CD4-positive, CD25-positive, alpha-beta regulatory T cell (primary cell): ENCODE data around the gene CA12. TPM values are rescaled to one million over a fixed set of nuclear protein-coding genes. Genes with fewer than 3 reads are reported as not detected.
A peak's percentile ranks its signal among the peaks of the same experiment; 100 is the strongest.

ENCODE experiments used
- ATAC-seq, 2 donors: fragments of 150-1000 bp; cut with Tn5 transposase; one replicate each; pipeline ENCODE4 v1.10.0; 2021; ENCODE audit warnings: low read depth in 2 of 2, moderate number of reproducible peaks in 2 of 2, moderate library complexity in 1 of 2
- DNase-seq, 3 donors: peaks; one replicate each; pipeline versions ENCODE4 v3.0.0 to v3.0.0-alpha.2; 2012 to 2022; ENCODE audit warnings: mixed read lengths in 1 of 3
- H3K27ac ChIP-seq: one replicate; pipeline ENCODE4 v1.7.0; 2013; ENCODE audit warnings: mild to moderate bottlenecking, low read length; ENCODE audit not compliant: insufficient read depth, poor library complexity, severe bottlenecking
- H3K27me3 ChIP-seq: one replicate; pipeline ENCODE4 v1.7.0; 2013; ENCODE audit warnings: low read length; ENCODE audit not compliant: control insufficient read depth, insufficient read depth
- H3K36me3 ChIP-seq: one replicate; pipeline ENCODE4 v1.7.0; 2013; ENCODE audit warnings: mild to moderate bottlenecking, low read length, moderate library complexity; ENCODE audit not compliant: control insufficient read depth, insufficient read depth
- H3K4me1 ChIP-seq: 2 replicates; pipeline ENCODE4 v1.7.0; 2013; ENCODE audit warnings: mild to moderate bottlenecking, low read length; ENCODE audit not compliant: insufficient read depth, control insufficient read depth, poor library complexity, severe bottlenecking
- H3K4me3 ChIP-seq: one replicate; pipeline ENCODE4 v1.7.0; 2013; ENCODE audit warnings: low read depth, mild to moderate bottlenecking, low read length, moderate library complexity
- H3K9me3 ChIP-seq, 2 experiments: 1 replicate in 1 of 2; 2 replicates in 1 of 2; pipeline ENCODE4 v1.7.0; 2013; ENCODE audit warnings: low read length in 2 of 2, mild to moderate bottlenecking in 1 of 2, moderate library complexity in 1 of 2; ENCODE audit not compliant: control insufficient read depth in 2 of 2
- H3K27ac Mint-ChIP-seq, 3 donors: one replicate each; pipeline ENCODE4 v1.8.0; 2020 to 2022; ENCODE audit warnings: mild to moderate bottlenecking in 3 of 3, mixed read lengths in 3 of 3, moderate library complexity in 2 of 3
- H3K27me3 Mint-ChIP-seq: one replicate; pipeline ENCODE4 v1.8.0; 2022; ENCODE audit warnings: mild to moderate bottlenecking, mixed read lengths
- H3K36me3 Mint-ChIP-seq: one replicate; pipeline ENCODE4 v1.8.0; 2020; ENCODE audit warnings: mixed read lengths
- H3K4me1 Mint-ChIP-seq, 4 donors: one replicate each; pipeline ENCODE4 v1.8.0; 2020 to 2022; ENCODE audit warnings: mixed read lengths in 4 of 4, mild to moderate bottlenecking in 1 of 4
- H3K4me3 Mint-ChIP-seq, 4 donors: one replicate each; pipeline ENCODE4 v1.8.0; 2020 to 2022; ENCODE audit warnings: mild to moderate bottlenecking in 4 of 4, mixed read lengths in 4 of 4, moderate library complexity in 3 of 4
- H3K9me3 Mint-ChIP-seq, 7 donors: one replicate each; pipeline ENCODE4 v1.8.0; 2020 to 2022; ENCODE audit warnings: mixed read lengths in 7 of 7, mild to moderate bottlenecking in 3 of 7, moderate library complexity in 2 of 7
- polyA plus RNA-seq, 4 donors: library from polyadenylated mRNA; unstranded; fragments of 300-500 nt; fragmentation: Illumina TruSeq; gene quantifications; one replicate each; pipeline ENCODE4 v1.2.3, GENCODE V29; 2021
- total RNA-seq: library from RNA; stranded (reverse); gene quantifications from one replicate; pipeline ENCODE4 v1.2.3, GENCODE V29; 2022

The CA12 gene
- total and polyA plus RNA-seq, 5 donors from 2014 or later, result not detected

DNA sequence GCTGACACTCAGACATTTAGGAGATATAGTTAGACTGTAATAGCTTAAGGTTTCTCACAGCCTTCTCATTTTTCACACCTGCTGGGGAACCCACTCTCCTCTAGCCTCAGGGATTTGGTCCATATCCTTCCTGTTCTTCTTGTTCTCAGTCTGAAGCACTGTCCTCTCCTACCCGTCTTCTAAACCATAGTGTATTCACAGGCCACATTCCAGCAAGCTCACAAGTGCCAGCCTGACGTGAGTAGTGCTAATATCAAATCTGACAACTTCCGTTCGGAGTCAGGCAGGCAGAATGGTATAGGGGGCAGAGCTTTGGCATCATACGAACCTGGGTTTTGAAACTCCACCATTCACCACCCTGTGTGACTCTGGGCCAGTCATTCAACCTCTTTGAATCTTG is 6.9 kb upstream of the CA12 start:
- Mint-ChIP-seq H3K27ac (no peak overlapping the region), H3K4me3 (no peak overlapping the region), H3K4me1 (peaks cover 0 to 2% (median under 1%) of the 10 kb centered on the region in 4 donors), H3K9me3 (peaks cover 0 to 3% (median 0%) of the 10 kb centered on the region in 7 donors), H3K36me3 (no peaks in the 10 kb centered on the region), H3K27me3 (peaks cover 82% of the 10 kb centered on the region)
- H3K9me3 ChIP-seq, result no peaks in the 10 kb centered on the region
- H3K36me3 ChIP-seq, result no peaks in the 10 kb centered on the region
- H3K4me1 ChIP-seq, result no peaks in the 10 kb centered on the region
- DNase-seq (no peak), ATAC-seq (no peak)
- H3K27ac ChIP-seq, result no peak overlapping the region
- no peak overlapping the region for H3K4me3 ChIP-seq
- peaks cover 23% of the 10 kb centered on the region for H3K27me3 ChIP-seq

DNA sequence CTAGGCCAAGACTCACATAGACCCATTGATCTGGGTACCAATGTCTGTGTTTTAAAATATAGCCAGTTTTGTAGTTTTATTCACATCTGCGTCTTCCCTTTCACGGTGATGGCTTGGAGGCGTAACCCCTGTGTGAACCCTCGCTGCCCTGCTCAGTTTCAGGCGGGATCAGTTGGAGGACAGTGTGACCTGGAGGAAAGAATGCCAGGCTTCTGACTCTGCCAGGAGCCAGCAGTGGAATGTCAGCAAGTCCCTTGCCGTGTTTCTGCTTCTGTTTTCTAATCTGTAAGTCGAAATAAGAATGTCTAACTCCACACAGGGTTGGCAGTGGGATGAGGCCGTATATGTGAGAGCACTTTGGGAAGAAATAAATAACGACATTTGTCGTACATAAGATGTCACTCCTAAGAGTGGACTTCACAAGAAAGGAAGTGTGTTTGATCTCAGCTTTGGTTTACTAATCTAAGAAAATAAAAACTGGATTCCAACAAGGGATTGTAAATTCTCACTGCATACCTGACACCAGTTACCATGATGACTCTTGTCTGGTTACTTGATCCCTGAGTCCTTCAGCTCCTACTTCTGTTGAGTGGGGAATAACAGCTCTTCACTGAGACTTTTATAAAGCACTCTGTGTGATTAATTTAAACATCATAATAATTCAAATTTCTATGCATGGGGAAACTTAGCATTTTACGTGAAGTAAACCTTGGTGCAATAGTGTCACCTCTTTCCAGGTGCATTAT is 6.3 kb upstream of the CA12 start:
- Mint-ChIP-seq H3K4me1 (peaks cover 0 to 2% (median under 1%) of the 10 kb centered on the region in 4 donors), H3K27ac (no peak overlapping the region), H3K4me3 (no peak overlapping the region), H3K27me3 (peaks cover 88% of the 10 kb centered on the region), H3K36me3 (no peaks in the 10 kb centered on the region), H3K9me3 (peaks cover 0 to 3% (median 0%) of the 10 kb centered on the region in 7 donors)
- DNase-seq (no peak), ATAC-seq (no peak)
- H3K36me3 ChIP-seq, result no peaks in the 10 kb centered on the region
- no peaks in the 10 kb centered on the region for H3K4me1 ChIP-seq
- no peak overlapping the region for H3K4me3 ChIP-seq
- H3K27ac ChIP-seq, result no peak overlapping the region
- H3K27me3 ChIP-seq, result peaks cover 26% of the 10 kb centered on the region
- no peaks in the 10 kb centered on the region for H3K9me3 ChIP-seq

DNA sequence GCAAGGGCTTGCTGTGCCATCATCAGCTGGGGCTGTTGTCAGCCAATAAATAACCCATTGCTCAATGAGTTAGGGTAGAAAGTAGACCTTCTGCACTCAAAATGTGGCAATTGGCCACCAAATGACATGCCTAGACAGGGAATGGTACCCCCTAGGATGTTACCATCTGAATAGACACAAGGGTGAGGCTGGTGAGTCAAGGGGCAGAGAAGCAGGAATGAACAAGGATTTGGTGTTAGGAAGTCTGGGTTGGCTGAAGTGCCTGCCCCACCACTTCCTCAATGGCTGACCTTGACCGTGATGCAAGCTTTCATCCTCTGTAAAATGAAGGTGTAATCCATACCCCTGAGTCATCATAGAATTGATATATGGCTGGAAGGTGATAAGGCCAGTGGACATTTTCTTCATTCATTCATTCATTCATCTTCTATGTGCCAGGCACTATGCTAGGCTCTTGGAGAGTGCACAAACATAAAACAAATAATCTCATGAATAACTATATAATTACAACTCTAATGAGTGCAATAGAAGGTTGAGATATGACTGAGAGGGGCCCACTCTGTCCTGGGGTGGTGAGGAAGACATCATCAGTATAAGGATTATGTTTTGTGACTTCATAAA is 4.4 kb upstream of the CA12 start:
- no peak overlapping the region for H3K27ac Mint-ChIP-seq
- Histone ChIP-seq H3K4me3 (no peak overlapping the region), H3K36me3 (no peaks in the 10 kb centered on the region), H3K27me3 (peaks cover 27% of the 10 kb centered on the region), H3K9me3 (no peaks in the 10 kb centered on the region), H3K4me1 (peaks cover 7% of the 10 kb centered on the region), H3K27ac (no peak overlapping the region)
- H3K4me1 Mint-ChIP-seq, result peaks cover 0 to 10% (median 0%) of the 10 kb centered on the region in 4 donors
- H3K36me3 Mint-ChIP-seq, result no peaks in the 10 kb centered on the region
- no peak overlapping the region for H3K4me3 Mint-ChIP-seq
- peaks cover 82% of the 10 kb centered on the region for H3K27me3 Mint-ChIP-seq
- ATAC-seq (no peak), DNase-seq (no peak)
- H3K9me3 Mint-ChIP-seq, result peaks cover 0 to 2% (median 0%) of the 10 kb centered on the region in 7 donors

DNA sequence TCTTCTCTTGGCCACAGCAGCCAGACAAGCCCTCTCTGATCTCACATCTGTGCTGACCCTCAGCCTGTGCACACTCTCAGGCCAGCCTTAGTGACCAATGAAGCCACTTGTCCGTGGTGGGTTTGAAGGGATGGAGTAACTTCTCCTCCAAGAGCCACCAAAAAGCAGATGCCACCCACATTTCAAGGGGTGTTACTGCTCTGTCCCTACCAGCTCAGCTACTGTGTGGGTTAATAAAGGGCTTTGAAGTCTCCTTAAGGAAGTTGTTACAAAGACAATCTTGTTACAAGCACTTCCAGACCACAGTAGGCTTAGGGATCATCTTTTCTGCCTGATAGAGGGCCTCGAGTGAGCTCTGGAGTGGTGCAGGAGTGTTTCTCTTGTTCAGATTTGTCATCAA is 3.3 kb upstream of the CA12 start:
- Histone ChIP-seq H3K9me3 (no peaks in the 10 kb centered on the region), H3K27me3 (peaks cover 33% of the 10 kb centered on the region), H3K4me3 (no peak overlapping the region), H3K27ac (no peak overlapping the region), H3K36me3 (no peaks in the 10 kb centered on the region), H3K4me1 (peaks cover 7% of the 10 kb centered on the region)
- H3K9me3 Mint-ChIP-seq, result peaks cover 0 to 3% (median 0%) of the 10 kb centered on the region in 7 donors
- DNase-seq (no peak), ATAC-seq (no peak)
- H3K27me3 Mint-ChIP-seq, result peaks cover 85% of the 10 kb centered on the region
- no peaks in the 10 kb centered on the region for H3K36me3 Mint-ChIP-seq
- no peak overlapping the region for H3K4me3 Mint-ChIP-seq
- no peak overlapping the region for H3K27ac Mint-ChIP-seq
- peaks cover 0 to 12% (median 0%) of the 10 kb centered on the region in 4 donors for H3K4me1 Mint-ChIP-seq

DNA sequence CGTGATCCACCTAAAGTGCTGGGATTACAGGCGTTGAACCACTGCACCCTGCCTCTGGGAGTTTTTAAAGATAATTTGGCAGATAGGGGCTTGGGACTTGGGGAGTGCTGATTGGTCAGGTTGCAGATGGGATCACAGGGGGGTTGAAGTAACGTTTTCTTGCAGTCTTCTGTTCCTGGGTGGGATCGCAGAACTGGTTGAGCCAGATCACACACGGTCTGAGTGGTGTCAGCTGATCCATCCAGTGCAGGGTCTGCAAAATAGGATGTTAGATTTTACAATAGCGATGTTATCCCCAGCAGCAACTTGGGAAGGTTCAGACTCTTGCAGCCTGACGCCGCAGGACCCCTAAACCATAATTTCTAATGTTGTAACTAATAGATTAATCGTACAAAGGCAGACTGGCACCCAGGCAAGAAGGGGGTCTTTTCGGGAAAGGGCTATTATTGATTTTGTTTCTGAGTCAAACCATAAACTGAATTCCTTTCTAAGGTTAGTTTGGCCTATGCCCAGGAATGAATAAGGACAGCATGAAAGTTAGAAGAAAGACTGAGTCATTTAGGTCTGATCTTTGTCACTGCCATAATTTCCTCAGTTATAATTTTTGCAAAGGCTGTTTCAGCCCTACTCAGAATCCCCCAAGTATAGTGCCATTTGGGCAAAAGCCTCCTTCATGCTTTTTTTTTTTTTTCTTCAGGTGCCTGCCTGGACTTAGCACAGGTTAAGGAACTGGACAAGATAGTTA is 1.5 kb upstream of the CA12 start:
- no peak for DNase-seq

DNA sequence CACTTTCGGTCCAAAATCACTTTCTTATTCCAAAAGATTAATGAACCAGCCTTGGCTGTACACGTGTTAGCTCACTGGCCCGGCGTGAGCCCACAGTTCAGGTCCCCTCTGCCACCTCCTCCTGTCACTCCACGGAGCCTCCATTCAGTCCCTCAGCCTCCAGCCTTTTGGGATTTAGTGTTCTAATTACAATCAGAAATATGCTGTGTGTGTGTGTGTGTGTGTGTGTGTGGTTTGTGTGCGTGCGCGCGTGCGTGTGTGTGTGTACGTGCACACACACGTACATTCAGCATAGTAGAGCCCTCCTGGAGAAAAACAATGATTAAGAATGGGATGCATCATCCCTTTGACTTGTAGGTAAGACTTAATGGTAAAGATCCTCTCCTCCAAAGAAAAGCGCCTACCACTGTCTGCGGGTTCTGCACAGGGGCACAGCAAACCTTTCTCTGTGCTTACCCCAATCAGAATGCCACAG is 801 bp downstream of the CA12 start:
- no peak overlapping the region for H3K27ac Mint-ChIP-seq
- no peaks in the 10 kb centered on the region for H3K36me3 ChIP-seq
- H3K27me3 Mint-ChIP-seq, result peaks cover 86% of the 10 kb centered on the region
- H3K4me1 Mint-ChIP-seq, result peaks cover 0 to 12% (median 7%) of the 10 kb centered on the region in 4 donors
- H3K27ac ChIP-seq, result no peak overlapping the region
- peaks cover 0 to 2% (median 0%) of the 10 kb centered on the region in 7 donors for H3K9me3 Mint-ChIP-seq
- H3K4me3 ChIP-seq, result no peak overlapping the region
- no peaks in the 10 kb centered on the region for H3K9me3 ChIP-seq
- ATAC-seq, result no peak
- H3K27me3 ChIP-seq, result peaks cover 32% of the 10 kb centered on the region
- peak overlapping the region in 1 of 4 donors; percentile 54 for H3K4me3 Mint-ChIP-seq
- DNase-seq, result no peak
- H3K4me1 ChIP-seq, result peaks cover 7% of the 10 kb centered on the region
- H3K36me3 Mint-ChIP-seq, result no peaks in the 10 kb centered on the region

More for the DNA sequence above, 1.5 kb upstream of the CA12 start:
- no peak overlapping the region for H3K27ac Mint-ChIP-seq
- H3K36me3 Mint-ChIP-seq, result no peaks in the 10 kb centered on the region
- no peak overlapping the region for H3K27ac ChIP-seq
- peaks cover 79% of the 10 kb centered on the region for H3K27me3 Mint-ChIP-seq
- H3K9me3 Mint-ChIP-seq, result peaks cover 0 to 2% (median 0%) of the 10 kb centered on the region in 7 donors
- H3K4me3 ChIP-seq, result no peak overlapping the region
- no peak for ATAC-seq
- peaks cover 7% of the 10 kb centered on the region for H3K4me1 ChIP-seq
- no peaks in the 10 kb centered on the region for H3K9me3 ChIP-seq
- H3K27me3 ChIP-seq, result peaks cover 26% of the 10 kb centered on the region
- peaks cover 0 to 12% (median 2%) of the 10 kb centered on the region in 4 donors for H3K4me1 Mint-ChIP-seq
- H3K4me3 Mint-ChIP-seq, result no peak overlapping the region
- H3K36me3 ChIP-seq, result no peaks in the 10 kb centered on the region

DNA sequence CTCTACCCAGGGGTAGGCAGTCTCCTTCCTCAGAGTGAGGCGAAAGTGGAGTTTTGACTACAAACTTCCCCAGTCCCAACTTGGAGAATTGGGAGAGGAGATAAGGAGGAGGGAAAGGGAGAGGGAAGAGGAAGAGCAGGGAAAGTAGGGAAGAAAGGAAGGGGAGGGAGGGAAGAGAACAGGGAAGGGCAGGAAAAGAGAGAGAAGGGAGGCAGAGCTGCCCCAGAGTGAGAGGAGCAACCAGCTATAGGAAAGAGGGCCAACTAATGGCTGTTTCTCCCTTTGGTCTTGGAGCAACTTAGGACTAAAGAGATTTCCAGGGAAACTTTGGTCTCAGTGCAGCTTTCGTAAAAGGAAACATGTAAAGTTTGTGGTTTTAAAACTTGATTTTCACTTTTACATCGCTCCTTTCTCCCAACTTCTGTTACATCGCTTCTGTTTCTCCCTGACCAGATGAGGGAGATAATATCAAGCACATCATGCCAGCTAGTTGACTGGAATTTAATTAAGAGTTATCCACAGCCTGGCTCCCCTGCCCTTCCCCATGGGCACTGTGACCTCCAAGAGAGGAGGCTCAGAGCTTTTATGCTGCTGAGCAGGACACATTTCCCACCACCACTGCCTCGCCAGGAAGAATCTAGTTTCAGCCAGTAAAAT is 1.4 kb downstream of the CA12 start:
- H3K36me3 ChIP-seq, result no peaks in the 10 kb centered on the region
- Mint-ChIP-seq H3K36me3 (no peaks in the 10 kb centered on the region), H3K4me3 (peak overlapping the region in 1 of 4 donors; percentile 4), H3K27ac (no peak overlapping the region), H3K9me3 (peaks cover 0 to 2% (median 0%) of the 10 kb centered on the region in 7 donors), H3K4me1 (peaks cover 2 to 15% (median 8%) of the 10 kb centered on the region in 4 donors), H3K27me3 (peaks cover 80% of the 10 kb centered on the region)
- no peak overlapping the region for H3K4me3 ChIP-seq
- DNase-seq (no peak), ATAC-seq (no peak)
- H3K9me3 ChIP-seq, result no peaks in the 10 kb centered on the region
- H3K27me3 ChIP-seq, result peaks cover 32% of the 10 kb centered on the region
- no peak overlapping the region for H3K27ac ChIP-seq
- peaks cover 7% of the 10 kb centered on the region for H3K4me1 ChIP-seq
